Measurements from ENCODE around the gene SMYD3. TPM values are rescaled to one million over a fixed set of nuclear protein-coding genes. Genes with fewer than 3 reads are reported as not detected.

Gene SMYD3
- total and polyA plus RNA-seq, 2 of the 4 experiments (the other 2 are of a cell fraction): 26.5 to 37.6 TPM

DNA sequence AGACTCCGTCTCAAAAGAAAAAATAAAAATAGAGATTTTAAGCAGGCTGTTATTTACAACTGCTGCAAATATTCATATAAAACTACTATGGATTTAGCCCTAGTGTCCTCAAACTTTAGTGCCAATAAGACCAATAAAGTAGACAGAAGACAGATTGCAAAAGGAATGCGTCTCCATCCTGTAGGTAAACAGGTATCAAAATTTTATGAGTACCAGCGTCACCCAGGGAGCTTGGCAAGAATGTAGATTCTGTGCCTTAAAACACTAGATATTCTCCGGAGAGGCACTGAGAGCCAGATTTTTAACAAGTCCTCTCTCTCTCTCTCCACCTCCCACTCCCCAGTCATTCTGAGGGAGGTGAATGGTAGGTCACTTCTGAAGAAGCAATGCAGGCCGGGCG lies 18.4 kb downstream of the SMYD3 start:
- Histone ChIP-seq H3K4ac (ENCODE audit: low read depth, low read length) (no peak overlapping the region), H2BK15ac (ENCODE audit: low read depth, low read length) (no peak overlapping the region), H3K4me1 (ENCODE audit: control insufficient read depth, insufficient read depth, low read length) (no peaks in the 10 kb centered on the region), H3K4me2 (ENCODE audit: low read depth, low read length) (no peak overlapping the region), H3K23ac (ENCODE audit: low read depth, low read length) (no peak overlapping the region), H3K4me3 (ENCODE audit: insufficient read depth, low read depth, low read length) (no peak overlapping the region), H2BK5ac (ENCODE audit: low read depth, low read length, poor library complexity, severe bottlenecking) (no peak overlapping the region), H3K18ac (ENCODE audit: low read depth, low read length) (no peak overlapping the region), H2AFZ (replicated peaks; ENCODE audit: low read length, poor library complexity) (no peak overlapping the region), H2AK5ac (ENCODE audit: low read depth, low read length) (no peak overlapping the region), H4K91ac (ENCODE audit: insufficient read depth, low read depth, low read length) (no peak overlapping the region), H3K14ac (replicated peaks; ENCODE audit: low read depth, low read length) (no peak overlapping the region), H4K8ac (ENCODE audit: low read depth in 2 of 2, low read length in 2 of 2) (no peak overlapping the region), H3K9me1 (ENCODE audit: insufficient read depth, low read length) (no peaks in the 10 kb centered on the region), H2BK20ac (ENCODE audit: low read depth, low read length) (no peak overlapping the region), H3K27ac (ENCODE audit: insufficient read depth, low read length) (no peak overlapping the region), H3K9me3 (ENCODE audit: control insufficient read depth, insufficient read depth, low read length) (no peaks in the 10 kb centered on the region), H3K9ac (ENCODE audit: low read depth, low read length) (no peak overlapping the region), H2AK9ac (replicated peaks; ENCODE audit: low read depth, low read length, poor library complexity) (no peak overlapping the region), H3K27me3 (ENCODE audit: control insufficient read depth, insufficient read depth, low read length) (no peaks in the 10 kb centered on the region), H3K36me3 (ENCODE audit: control insufficient read depth, insufficient read depth, low read length) (no peaks in the 10 kb centered on the region), H4K20me1 (ENCODE audit: insufficient read depth, low read length) (peaks cover 5% of the 10 kb centered on the region; the same call in 1 of the 2 replicates), H2BK120ac (ENCODE audit: low read depth, low read length) (no peak overlapping the region), H4K5ac (ENCODE audit: low read depth, low read length) (no peak overlapping the region), H3K79me1 (ENCODE audit: low read depth in 1 of 2, low read length in 2 of 2) (peaks cover 4 to 15% of the 10 kb centered on the region in 2 experiments; a peak in 3 of 4 replicates), H3K56ac (ENCODE audit: extremely low read depth, insufficient read depth, low read length) (no peak overlapping the region)
- ATAC-seq (ENCODE audit: low read depth): no peak
- no CpG with 5 or more reads among the region's 6 CpGs for WGBS, 2 experiments (ENCODE audit: extremely low coverage in 2 of 2, insufficient read length in 1 of 2)
- ChIA-PET POLR2A (ENCODE audit: unreplicated experiment) (no interaction called here), CTCF (no interaction called here)
- in situ Hi-C loops (cut with MboI; ENCODE audit: low sequenced_read_pairs): no loop called here
- dilution Hi-C loops (cut with HindIII; ENCODE audit: low sequenced_read_pairs, unreplicated experiment): no loop called here
- intact Hi-C loops (cut with micrococcal nuclease): no loop called here
- no peak for DNase-seq
- BruUV-seq (replicated peaks): no TSS peak
- no peak for TF ChIP-seq SMC3 (IDR thresholded peaks at IDR 0.05; ENCODE audit: low read depth, low read length)
- TF ChIP-seq CEBPB (IDR thresholded peaks at IDR 0.05; ENCODE audit: low read depth, low read length): no peak
- TF ChIP-seq, protein P1, sequence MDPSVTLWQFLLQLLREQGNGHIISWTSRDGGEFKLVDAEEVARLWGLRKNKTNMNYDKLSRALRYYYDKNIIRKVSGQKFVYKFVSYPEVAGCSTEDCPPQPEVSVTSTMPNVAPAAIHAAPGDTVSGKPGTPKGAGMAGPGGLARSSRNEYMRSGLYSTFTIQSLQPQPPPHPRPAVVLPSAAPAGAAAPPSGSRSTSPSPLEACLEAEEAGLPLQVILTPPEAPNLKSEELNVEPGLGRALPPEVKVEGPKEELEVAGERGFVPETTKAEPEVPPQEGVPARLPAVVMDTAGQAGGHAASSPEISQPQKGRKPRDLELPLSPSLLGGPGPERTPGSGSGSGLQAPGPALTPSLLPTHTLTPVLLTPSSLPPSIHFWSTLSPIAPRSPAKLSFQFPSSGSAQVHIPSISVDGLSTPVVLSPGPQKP (IDR thresholded peaks at IDR 0.05; ENCODE audit: borderline replicate concordance, low read depth, low read length): no peak
- no peak for TF ChIP-seq RFX5 (IDR thresholded peaks at IDR 0.05; ENCODE audit: low read depth, low read length)
- no peak for TF ChIP-seq MXI1 (IDR thresholded peaks at IDR 0.05; ENCODE audit: borderline replicate concordance, low read depth, low read length)
- no peak for TF ChIP-seq BHLHE40 (IDR thresholded peaks at IDR 0.05; ENCODE audit: low read depth, low read length)
- no peak for TF ChIP-seq POLR2A (IDR thresholded peaks at IDR 0.05; ENCODE audit: low read depth, low read length)
- no peak for TF ChIP-seq CHD1 (IDR thresholded peaks at IDR 0.05; ENCODE audit: low read depth, low read length)
